K562 (cell line): ENCODE results near the gene PRRX1. TPM values are rescaled to one million over a fixed set of nuclear protein-coding genes. Genes with fewer than 3 reads are reported as not detected.

Experiments
- ATAC-seq: fragments of 200-7000 bp; cut with Tn5 transposase; 3 replicates; pipeline ENCODE4 v1.9.1; 2020; ENCODE audit warnings: moderate library complexity
- BruUV-seq: library from RNA; stranded (reverse); fragments of 400-500 nt; replicated peaks from 2 replicates; lab custom pipeline; 2021; lab: Mats Ljungman, UMichigan
- CTCF ChIA-PET: fragments of 300-600 bp; formaldehyde crosslinking; extraction: SDS; loops from one replicate; lab custom pipeline; 2021; ENCODE audit warnings: low intra/inter-chr PET ratio; lab: Yijun Ruan, JAX
- POLR2A ChIA-PET: fragments of 300-600, 350-650 bp; sonication (Branson Sonifier 250); formaldehyde crosslinking; extraction: SDS; loops from one replicate; lab custom pipeline; 2021; ENCODE audit warnings: antibody characterized with exemption, inconsistent platforms; lab: Yijun Ruan, JAX
- DNase-seq, 4 experiments: peaks; one replicate each; pipeline versions ENCODE4 v3.0.0 to v3.0.0-alpha.2; 2011 to 2018; ENCODE audit warnings: low spot score in 3 of 4, mixed read lengths in 3 of 4; ENCODE audit errors: extremely low read depth in 1 of 4
- FAIRE-seq: peaks from 2 replicates; lab custom pipeline; 2011; peaks lifted over from hg19 to GRCh38; lab: Jason Lieb, UNC
- H2AFZ ChIP-seq: 2 replicates; pipeline ENCODE4 v1.6.0; 2011; ENCODE audit warnings: low read depth, low read length, control low read depth, inconsistent platforms
- H3K27ac ChIP-seq: fragments of 200-600 bp; 3 replicates; pipeline ENCODE4 v1.8.0; 2011; ENCODE audit warnings: low read depth, mild to moderate bottlenecking, control low read depth, inconsistent platforms, low read length, moderate library complexity, mixed read lengths; ENCODE audit errors: extremely low read depth
- H3K27me3 ChIP-seq, 2 experiments: fragments of 300-600 bp in 1 of 2; 2 replicates in 1 of 2; 3 replicates in 1 of 2; pipeline versions ENCODE4 v1.6.0 to v1.8.0; 2011; ENCODE audit warnings: inconsistent platforms in 2 of 2, low read length in 2 of 2, mild to moderate bottlenecking in 1 of 2, mixed read lengths in 1 of 2, moderate library complexity in 1 of 2; ENCODE audit not compliant: control insufficient read depth in 2 of 2, insufficient read depth in 2 of 2
- H3K36me3 ChIP-seq: fragments of 300-600 bp; 3 replicates; pipeline ENCODE4 v1.8.0; 2011; ENCODE audit warnings: mild to moderate bottlenecking, low read length, inconsistent platforms; ENCODE audit not compliant: control insufficient read depth, insufficient read depth
- H3K4me1 ChIP-seq, 2 experiments: fragments of 200-600 bp in 1 of 2; replicated peaks in 1 of 2; 2 replicates in 1 of 2; 3 replicates in 1 of 2; pipeline versions ENCODE4 v1.5.1 to v1.8.0; 2011; ENCODE audit warnings: inconsistent platforms in 2 of 2, low read length in 2 of 2, mild to moderate bottlenecking in 1 of 2, mixed read lengths in 1 of 2, moderate library complexity in 1 of 2; ENCODE audit not compliant: control insufficient read depth in 2 of 2, insufficient read depth in 2 of 2
- H3K4me2 ChIP-seq: 2 replicates; pipeline ENCODE4 v1.6.1; 2011; ENCODE audit warnings: low read length, control low read depth, inconsistent platforms, mixed read lengths; ENCODE audit not compliant: insufficient read depth
- H3K4me3 ChIP-seq: fragments of 200-600 bp; sonication (generic), shearing (Covaris generic); 2 replicates; pipeline ENCODE4 v1.5.1; 2016; ENCODE audit warnings: control low read depth, inconsistent platforms
- H3K79me2 ChIP-seq: fragments of 200-600 bp; 3 replicates; pipeline ENCODE4 v1.8.0; 2011; ENCODE audit warnings: low read length, inconsistent platforms; ENCODE audit not compliant: control insufficient read depth, insufficient read depth
- H3K9ac ChIP-seq, 2 experiments: 2 replicates each; pipeline versions ENCODE4 v1.6.0 to v1.6.1; 2011; ENCODE audit warnings: low read depth in 2 of 2, low read length in 2 of 2, control low read depth in 1 of 2, inconsistent platforms in 1 of 2, mild to moderate bottlenecking in 1 of 2, mixed read lengths in 1 of 2; ENCODE audit not compliant: insufficient read depth in 1 of 2
- H3K9me1 ChIP-seq: one replicate; pipeline ENCODE4 v1.6.0; 2011; ENCODE audit warnings: inconsistent platforms, mild to moderate bottlenecking, low read length, moderate library complexity; ENCODE audit not compliant: control insufficient read depth, insufficient read depth
- H3K9me3 ChIP-seq: replicated peaks from 2 replicates; pipeline ENCODE4 v1.5.1; 2011; ENCODE audit warnings: low read depth, low read length, inconsistent platforms; ENCODE audit not compliant: control insufficient read depth, insufficient read depth
- H4K20me1 ChIP-seq: replicated peaks from 2 replicates; pipeline ENCODE4 v1.6.1; 2011; ENCODE audit warnings: low read length, inconsistent platforms, mixed read lengths; ENCODE audit not compliant: control insufficient read depth, insufficient read depth
- E2F1 ChIP-seq: sonication (generic); formaldehyde crosslinking; IDR thresholded peaks from 2 replicates; pipeline ENCODE4 v1.8.1; 2023; ENCODE audit warnings: mild to moderate bottlenecking, missing genetic modification reagents, moderate library complexity
- GMEB1 ChIP-seq: fragments of 250-450 bp; sonication (Bioruptor Pico); IDR thresholded peaks from 2 replicates; pipeline ENCODE4 v1.4.0; 2020; ENCODE audit warnings: mild to moderate bottlenecking
- NCOA2 ChIP-seq, 2 experiments: fragments of 450-650 bp; IDR thresholded peaks; 2 replicates each; pipeline ENCODE4 v1.6.1; 2018; ENCODE audit warnings: mild to moderate bottlenecking in 2 of 2, moderate library complexity in 1 of 2; ENCODE audit not compliant: partially characterized antibody in 2 of 2
- PCBP1 ChIP-seq: fragments of 200-400 bp; formaldehyde crosslinking; IDR thresholded peaks from 2 replicates; pipeline ENCODE4 v1.6.1; 2018; ENCODE audit warnings: mild to moderate bottlenecking, low read depth, low read length; ENCODE audit not compliant: poor library complexity, severe bottlenecking
- RBM22 ChIP-seq: fragments of 200-400 bp; formaldehyde crosslinking; IDR thresholded peaks from 2 replicates; pipeline ENCODE4 v1.6.1; 2018; ENCODE audit warnings: low read length, low read depth; ENCODE audit not compliant: poor library complexity, severe bottlenecking
- TAF1 ChIP-seq: IDR thresholded peaks from 2 replicates; pipeline ENCODE4 v1.6.1; 2011; ENCODE audit warnings: mild to moderate bottlenecking, low read length, moderate library complexity; ENCODE audit not compliant: insufficient read depth, control insufficient read depth, severe bottlenecking; ENCODE audit errors: extremely low read depth
- TFAP4 ChIP-seq: sonication (generic); formaldehyde crosslinking; IDR thresholded peaks from 2 replicates; pipeline ENCODE4 v1.8.0; 2022; ENCODE audit warnings: missing genetic modification reagents, mild to moderate bottlenecking, moderate library complexity, borderline replicate concordance
- TSC22D4 ChIP-seq: fragments of 450-650 bp; IDR thresholded peaks from 2 replicates; pipeline ENCODE4 v1.6.1; 2016; ENCODE audit warnings: missing genetic modification characterization, missing biosample characterization, control low read depth
- YY1 ChIP-seq, 3 experiments: IDR thresholded peaks; 2 replicates each; pipeline ENCODE4 v1.6.1; 2011; ENCODE audit warnings: low read length in 2 of 3, mild to moderate bottlenecking in 2 of 3, moderate library complexity in 2 of 3, borderline replicate concordance in 1 of 3, control low read depth in 1 of 3, low read depth in 1 of 3; ENCODE audit not compliant: insufficient read depth in 3 of 3, insufficient replicate concordance in 2 of 3, control insufficient read depth in 1 of 3, insufficient read length in 1 of 3; ENCODE audit errors: extremely low read depth in 1 of 3
- ZFPM2 ChIP-seq: fragments of 250-450 bp; sonication (Bioruptor Pico); IDR thresholded peaks from 2 replicates; pipeline ENCODE4 v1.5.1; 2022; ENCODE audit warnings: mild to moderate bottlenecking
- in situ Hi-C: fragments of 300-500 bp; cut with MboI; formaldehyde crosslinking; loops from 4 replicates; pipeline ENCODE4 v1.15.0; 2018; ENCODE audit warnings: inconsistent platforms, mixed read lengths
- intact Hi-C: fragments of 100-400 bp; cut with micrococcal nuclease; formaldehyde crosslinking; loops from 2 replicates; pipeline ENCODE4 v1.14.2; 2022
- polyA plus RNA-seq, 8 experiments: library from polyadenylated mRNA; depleted of rRNA in 4 of 8; stranded (reverse) in 5 of 8; unstranded in 3 of 8; fragments of >200 nt; fragmentation: Nextera tagmentation in 2 of 8; fragmentation: Illumina TruSeq in 1 of 8; extraction: Ambion mirVana in 2 of 8; extraction: Trizol in 1 of 8; gene quantifications; 2 replicates each; pipeline versions ENCODE4 v1.2.1 to v1.2.3, GENCODE V29; 2011 to 2014; ENCODE audit warnings: inconsistent platforms in 1 of 8, missing spikeins in 1 of 8
- total RNA-seq, 7 experiments: library from RNA; depleted of rRNA in 6 of 7; stranded (reverse); fragments of >200 nt in 6 of 7; fragmentation: Illumina TruSeq in 2 of 7; extraction: Trizol in 2 of 7; gene quantifications; 2 replicates each; pipeline versions ENCODE4 v1.2.1 to v1.2.3, GENCODE V29; 2011 to 2021; ENCODE audit warnings: low replicate concordance in 1 of 7

The PRRX1 gene
- total and polyA plus RNA-seq, 9 of the 15 experiments (the other 6 are each of a cell fraction or from before 2014, with no cell fraction given) = not detected

- intact Hi-C loops = no loop called here
These were observed 106.3 kb downstream of the PRRX1 start for GRCh38 chr1:170770254-170770653.

More at GRCh38 chr1:170770254-170770653, 106.3 kb downstream of the PRRX1 start:
- Histone ChIP-seq H3K36me3 (no peaks in the 10 kb centered on the region), H3K9ac (no peak overlapping the region), H3K4me3 (no peak overlapping the region), H3K79me2 (no peaks in the 10 kb centered on the region), H2AFZ (no peak overlapping the region), H4K20me1 (no peaks in the 10 kb centered on the region), H3K27me3 (no peaks in the 10 kb centered on the region), H3K4me2 (no peak overlapping the region), H3K9me3 (peaks cover 2% of the 10 kb centered on the region; the same call in 1 of the 2 replicates), H3K27ac (no peak overlapping the region), H3K4me1 (no peaks in the 10 kb centered on the region), H3K9me1 (no peaks in the 10 kb centered on the region)
- CTCF ChIA-PET = no interaction called here
- no TSS peak for BruUV-seq
- in situ Hi-C loops = no loop called here
- no peak for ATAC-seq
- DNase-seq = no peak
- POLR2A ChIA-PET = no interaction called here
- TF ChIP-seq TFAP4 (CRISPR knock-in tag) (no peak), NCOA2 (IDR thresholded peaks at IDR 0.05; ENCODE audit: partially characterized antibody in 2 of 2) (no peak), TSC22D4 (no peak), GMEB1 (CRISPR knock-in tag) (no peak), TAF1 (no peak), RBM22 (no peak), ZFPM2 (CRISPR knock-in tag) (no peak), YY1 (IDR thresholded peaks at IDR 0.05; ENCODE audit: borderline replicate concordance in 1 of 3, control insufficient read depth in 1 of 3, extremely low read depth in 1 of 3, insufficient read depth in 3 of 3, insufficient read length in 1 of 3, insufficient replicate concordance in 2 of 3, low read depth in 1 of 3, low read length in 2 of 3) (no peak), PCBP1 (no peak), E2F1 (CRISPR knock-in tag) (no peak)
- FAIRE-seq = no peak
